NCI-H526 treated with DMSO at 0.1 percent for 48 hours (cell line): ENCODE data around the gene TMEM117.
A peak's percentile ranks its signal among the peaks of the same experiment; 100 is the strongest.
"Not testable (repeated sequence)": the region's sequence is repeated elsewhere in the genome, so short reads cannot be mapped to it uniquely, and the experiment has no call there.

ENCODE experiments used
- DNase-seq: peaks from one replicate; lab custom pipeline; 2025; lab: John Stamatoyannopoulos, UW

Gene TMEM117

GRCh38 chr12:44296624-44297197 lies 460.8 kb downstream of the TMEM117 start:
- DNase-seq = no peak

GRCh38 chr12:44299524-44299923 lies 463.6 kb downstream of the TMEM117 start:
- no peak for DNase-seq

GRCh38 chr12:44307506-44308168 lies 471.8 kb downstream of the TMEM117 start:
- DNase-seq = no peak

- DNase-seq = no peak
Measured at GRCh38 chr12:44313188-44313587, 477.3 kb downstream of the TMEM117 start.

- no peak for DNase-seq
Measured at GRCh38 chr12:44314007-44314500, 478.2 kb downstream of the TMEM117 start.

- DNase-seq = no peak
Measured at GRCh38 chr12:44317651-44318126, 481.8 kb downstream of the TMEM117 start.

GRCh38 chr12:44331269-44331668 lies 495.4 kb downstream of the TMEM117 start:
- DNase-seq = no peak

GRCh38 chr12:44334347-44334746 lies 498.5 kb downstream of the TMEM117 start:
- no peak for DNase-seq

GRCh38 chr12:44335030-44335429 lies 499.1 kb downstream of the TMEM117 start:
- no peak for DNase-seq

- DNase-seq = no peak
Measured at GRCh38 chr12:44336577-44336976, 500.7 kb downstream of the TMEM117 start.

GRCh38 chr12:44342371-44342770 lies 506.5 kb downstream of the TMEM117 start:
- DNase-seq = peak; percentile 39

GRCh38 chr12:44347145-44347544 lies 511.3 kb downstream of the TMEM117 start:
- DNase-seq = no peak

GRCh38 chr12:44357494-44357893 lies 521.6 kb downstream of the TMEM117 start:
- no peak for DNase-seq

GRCh38 chr12:44358636-44359035 lies 522.8 kb downstream of the TMEM117 start:
- no peak for DNase-seq

GRCh38 chr12:44362947-44363346 lies 527.1 kb downstream of the TMEM117 start:
- DNase-seq = no peak

GRCh38 chr12:44367136-44367535 lies 531.3 kb downstream of the TMEM117 start:
- DNase-seq = no peak

- DNase-seq = no peak
Measured at GRCh38 chr12:44367916-44368315, 532.0 kb downstream of the TMEM117 start.

- no peak for DNase-seq
Measured at GRCh38 chr12:44369998-44370397, 534.1 kb downstream of the TMEM117 start.

GRCh38 chr12:44370982-44371381 lies 535.1 kb downstream of the TMEM117 start:
- no peak for DNase-seq

GRCh38 chr12:44372259-44372658 lies 536.4 kb downstream of the TMEM117 start:
- no peak for DNase-seq

GRCh38 chr12:44375694-44376093 lies 539.8 kb downstream of the TMEM117 start:
- no peak for DNase-seq

- no peak for DNase-seq
Measured at GRCh38 chr12:44377443-44378187, 541.7 kb downstream of the TMEM117 start.

GRCh38 chr12:44379113-44379512 lies 543.2 kb downstream of the TMEM117 start:
- not testable (repeated sequence) for DNase-seq
